HG02798 (cell line): ENCODE results near the gene ZNF860.
A peak's percentile ranks its signal among the peaks of the same experiment; 100 is the strongest.
"Not testable (repeated sequence)": the region's sequence is repeated elsewhere in the genome, so short reads cannot be mapped to it uniquely, and the experiment has no call there.

Source experiments
- ATAC-seq: cut with Tn5 transposase; IDR thresholded peaks from one replicate; pipeline ENCODE4 v1.9.1; 2021; ENCODE audit warnings: mild to moderate bottlenecking; ENCODE audit not compliant: unreplicated experiment, poor library complexity

The ZNF860 gene

GRCh38 chr3:31992995-31993394 lies 11.4 kb downstream of the ZNF860 start:
- not testable (repeated sequence) for ATAC-seq

GRCh38 chr3:31993843-31994242 lies 12.3 kb downstream of the ZNF860 start:
- no peak for ATAC-seq

GRCh38 chr3:31995026-31995425 lies 13.5 kb downstream of the ZNF860 start:
- ATAC-seq: not testable (repeated sequence)

GRCh38 chr3:31996195-31996594 lies 14.6 kb downstream of the ZNF860 start:
- ATAC-seq: no peak

- ATAC-seq: no peak
These were observed 15.9 kb downstream of the ZNF860 start for GRCh38 chr3:31997500-31997899.

- no peak for ATAC-seq
These were observed 18.4 kb downstream of the ZNF860 start for GRCh38 chr3:31999907-32000439.

GRCh38 chr3:32000877-32001276 lies 19.3 kb downstream of the ZNF860 start:
- ATAC-seq: no peak

GRCh38 chr3:32002561-32003368 lies 21.2 kb downstream of the ZNF860 start:
- ATAC-seq: no peak

- no peak for ATAC-seq
These were observed 21.8 kb downstream of the ZNF860 start for GRCh38 chr3:32003380-32003779.

- no peak for ATAC-seq
These were observed 22.7 kb downstream of the ZNF860 start for GRCh38 chr3:32004113-32004765.

- no peak for ATAC-seq
These were observed 27.6 kb downstream of the ZNF860 start for GRCh38 chr3:32009101-32009500.

- ATAC-seq: no peak
These were observed 28.4 kb downstream of the ZNF860 start for GRCh38 chr3:32009957-32010356.

GRCh38 chr3:32010699-32011098 lies 29.1 kb downstream of the ZNF860 start:
- ATAC-seq: not testable (repeated sequence)

- ATAC-seq: not testable (repeated sequence)
These were observed 34.1 kb downstream of the ZNF860 start for GRCh38 chr3:32015638-32016037.

- ATAC-seq: no peak
These were observed 35.7 kb downstream of the ZNF860 start for GRCh38 chr3:32017286-32017685.

GRCh38 chr3:32018757-32019564 lies 37.4 kb downstream of the ZNF860 start:
- peak; percentile 69 for ATAC-seq

- no peak for ATAC-seq
These were observed 39.6 kb downstream of the ZNF860 start for GRCh38 chr3:32021155-32021554.

- ATAC-seq: no peak
These were observed 40.2 kb downstream of the ZNF860 start for GRCh38 chr3:32021748-32022147.

GRCh38 chr3:32022947-32023346 lies 41.4 kb downstream of the ZNF860 start:
- ATAC-seq: no peak

- ATAC-seq: no peak
These were observed 45.0 kb downstream of the ZNF860 start for GRCh38 chr3:32026593-32026992.

GRCh38 chr3:32037932-32038267 lies 56.4 kb downstream of the ZNF860 start:
- ATAC-seq: no peak
